NCI-H526 treated with DMSO at 0.1 percent for 48 hours (cell line): ENCODE measurements around the gene UCN2.

Source experiments
- DNase-seq: peaks from one replicate; lab custom pipeline; 2025; lab: John Stamatoyannopoulos, UW

The UCN2 gene

GRCh38 chr3:48591436-48591835, 27.9 kb upstream of the UCN2 start:
- DNase-seq, result no peak

DNA sequence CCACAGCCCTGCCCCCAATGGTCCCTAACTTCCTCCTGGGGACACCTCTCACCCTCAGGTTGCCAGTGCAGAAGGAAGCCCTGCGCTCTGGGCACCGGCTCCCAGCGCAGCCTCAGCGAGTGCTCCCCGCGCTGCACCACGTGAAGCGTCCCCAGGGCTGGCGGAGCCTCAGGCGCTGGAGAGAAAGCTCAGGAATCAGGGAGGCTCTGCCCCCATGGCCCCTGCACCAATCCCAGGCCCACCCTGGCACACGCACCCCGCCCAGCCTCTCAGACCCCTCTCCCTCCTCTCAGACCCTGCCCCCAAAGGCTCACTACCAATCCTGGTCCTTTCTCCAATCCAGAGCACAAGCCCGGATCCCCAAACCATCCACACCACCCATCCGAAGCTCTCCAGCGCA, 24.6 kb upstream of the UCN2 start:
- DNase-seq, result no peak

DNA sequence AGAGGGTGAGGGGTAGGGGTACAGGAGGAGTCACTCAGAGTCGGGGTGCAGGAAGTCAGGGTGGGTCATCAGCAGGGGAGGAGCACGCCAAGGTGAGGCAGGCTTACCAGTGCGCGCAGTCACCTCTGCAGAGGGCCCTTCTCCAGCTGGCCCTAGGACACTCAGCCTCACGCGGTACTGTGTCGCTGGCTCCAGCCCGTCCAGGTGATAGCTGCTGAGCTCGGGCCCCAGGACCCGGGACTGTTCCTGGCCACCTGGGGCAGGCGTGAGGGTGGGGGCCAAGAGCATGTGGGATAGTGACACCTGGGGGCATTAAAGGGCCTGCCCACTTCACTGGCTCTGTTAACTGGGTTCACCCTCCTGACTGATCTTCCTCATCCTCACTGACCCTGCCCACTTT, 24.1 kb upstream of the UCN2 start:
- DNase-seq, result no peak

- DNase-seq, result no peak
These were observed 21.8 kb upstream of the UCN2 start for GRCh38 chr3:48585411-48585810.

- no peak for DNase-seq
These were observed 21.3 kb upstream of the UCN2 start for GRCh38 chr3:48584836-48585235.

GRCh38 chr3:48581621-48582481, 18.3 kb upstream of the UCN2 start:
- no peak for DNase-seq

DNA sequence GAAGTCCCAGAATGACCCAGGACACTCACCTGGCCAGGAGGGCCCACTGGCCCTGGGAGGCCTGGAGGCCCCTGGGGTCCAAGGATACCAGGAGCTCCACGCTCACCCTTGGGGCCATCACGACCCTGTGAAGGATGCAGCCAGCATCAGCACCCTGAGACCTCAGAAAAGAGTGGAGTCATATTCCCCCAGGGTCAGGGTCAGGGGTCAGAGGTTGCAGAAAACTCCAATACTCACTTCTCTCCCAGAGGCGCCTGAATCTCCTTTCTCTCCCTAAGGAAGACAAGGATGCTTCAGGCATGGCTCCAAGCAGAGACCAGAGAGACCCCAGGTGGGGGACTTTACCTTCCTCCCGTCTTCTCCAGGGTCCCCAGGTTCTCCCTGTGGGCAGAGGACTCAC, 13.1 kb upstream of the UCN2 start:
- no peak for DNase-seq

DNA sequence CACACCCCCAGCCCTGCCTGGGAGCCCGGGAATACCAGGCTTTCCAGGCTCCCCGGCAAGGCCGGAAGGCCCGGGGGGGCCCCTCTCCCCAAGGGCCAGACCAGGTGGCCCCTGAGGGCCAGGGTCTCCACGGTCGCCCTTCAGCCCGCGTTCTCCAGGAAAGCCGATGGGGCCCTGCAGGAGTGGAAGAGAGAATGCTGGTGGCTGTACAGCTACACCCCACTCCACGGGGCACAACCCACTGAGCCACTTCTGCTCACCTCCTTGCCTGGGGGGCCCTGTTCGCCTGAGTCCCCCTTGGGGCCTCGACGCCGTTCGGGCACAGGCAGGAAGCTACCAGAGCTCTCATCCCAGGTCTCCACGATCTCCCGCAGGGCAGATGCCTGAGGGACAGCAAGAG, 11.8 kb upstream of the UCN2 start:
- DNase-seq, result no peak

DNA sequence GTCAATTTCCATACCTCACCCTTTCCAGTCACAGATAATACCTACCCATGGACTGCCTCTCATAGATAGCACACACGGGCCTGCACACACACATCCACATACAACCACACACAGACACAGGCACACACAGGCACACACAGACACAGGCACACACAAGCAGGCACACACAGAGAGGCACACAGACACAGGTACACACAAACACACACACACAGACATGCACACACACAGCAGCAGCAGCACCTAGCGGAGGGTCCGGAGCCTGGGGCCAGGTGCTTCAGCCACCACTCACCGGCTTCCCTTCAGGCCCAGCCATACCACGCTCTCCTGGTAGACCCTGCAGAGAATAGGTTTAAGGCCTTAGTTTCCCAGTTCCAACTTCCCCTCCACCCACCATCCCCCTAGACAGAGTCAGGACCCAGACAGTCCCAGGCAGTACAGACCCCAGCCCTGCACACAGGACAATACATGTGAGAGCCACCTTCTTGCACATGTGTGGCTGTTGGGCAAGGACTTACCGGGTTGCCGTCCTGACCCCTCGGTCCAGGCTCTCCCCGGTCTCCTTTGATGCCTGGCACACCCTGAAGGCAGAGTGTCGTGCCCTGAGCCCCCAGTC, 10.5 kb upstream of the UCN2 start:
- no peak for DNase-seq

DNA sequence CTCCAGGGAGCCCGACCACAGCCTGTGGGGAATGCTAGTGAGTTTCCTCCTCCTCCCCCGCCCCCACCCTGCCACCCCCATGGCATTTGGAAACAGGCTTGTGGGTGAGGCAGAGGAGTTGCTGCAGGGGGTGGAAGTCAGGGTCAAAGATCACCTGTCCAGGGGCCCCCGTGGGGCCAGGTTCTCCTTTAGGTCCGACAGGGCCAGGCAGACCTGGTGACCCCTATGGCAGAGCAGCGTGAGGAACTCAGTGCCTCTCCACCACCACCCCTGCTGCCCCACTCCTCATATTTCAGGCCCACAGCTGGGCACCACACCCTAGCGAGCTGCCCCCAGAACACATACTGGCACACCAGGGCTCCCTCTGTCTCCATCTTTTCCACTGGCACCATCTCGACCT, 8.9 kb upstream of the UCN2 start:
- no peak for DNase-seq

- DNase-seq, result no peak
These were observed 8.4 kb upstream of the UCN2 start for GRCh38 chr3:48571938-48572337.

DNA sequence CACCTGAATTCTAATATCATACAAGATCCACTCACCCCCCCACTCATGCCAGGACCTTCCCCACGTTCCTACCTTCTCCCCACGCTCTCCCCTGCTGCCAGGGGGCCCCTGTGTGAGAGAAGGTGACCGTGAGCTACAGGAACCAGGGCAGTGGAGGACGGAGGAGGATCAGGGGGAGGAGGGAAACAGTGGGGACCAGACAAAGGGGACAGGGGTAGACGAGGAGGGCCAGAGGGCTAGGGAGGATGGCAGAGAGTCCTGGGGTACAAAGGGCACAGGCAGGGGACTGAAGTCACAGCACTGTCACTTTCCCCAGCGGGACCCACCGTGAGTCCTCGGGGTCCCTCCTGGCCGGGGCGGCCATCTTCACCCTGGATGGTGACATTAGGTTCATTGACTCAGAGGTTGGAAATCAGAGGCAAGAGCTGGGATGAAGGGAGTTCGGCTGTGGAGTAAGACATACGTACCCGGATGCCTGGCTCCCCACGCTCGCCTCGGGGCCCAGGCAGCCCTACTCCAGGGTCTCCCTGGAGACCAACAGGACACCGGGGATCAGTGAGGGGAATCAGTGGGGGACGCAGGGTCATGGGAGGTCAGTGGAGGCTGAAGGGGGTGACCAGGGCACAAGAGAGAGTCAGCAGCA, 6.3 kb upstream of the UCN2 start:
- no peak for DNase-seq

DNA sequence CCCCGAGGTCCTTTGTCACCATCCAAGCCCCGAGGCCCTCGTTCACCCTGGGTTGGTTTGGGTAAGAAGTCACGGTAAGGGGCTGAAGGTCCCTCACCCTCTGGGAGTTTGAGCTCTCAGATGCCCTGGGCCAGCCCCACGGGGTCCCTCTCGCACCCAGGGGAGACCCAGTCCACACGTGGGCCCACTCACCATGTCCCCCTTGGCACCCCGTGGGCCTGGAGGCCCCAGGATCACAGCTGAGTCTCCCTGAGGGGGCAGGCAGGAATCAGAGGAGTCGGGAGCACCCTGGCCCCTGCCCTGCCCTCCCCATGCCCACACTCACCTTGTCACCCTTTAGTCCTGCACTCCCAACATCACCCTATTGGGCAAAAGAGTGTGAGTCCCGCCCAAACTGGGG, 5.8 kb upstream of the UCN2 start:
- DNase-seq, result no peak

DNA sequence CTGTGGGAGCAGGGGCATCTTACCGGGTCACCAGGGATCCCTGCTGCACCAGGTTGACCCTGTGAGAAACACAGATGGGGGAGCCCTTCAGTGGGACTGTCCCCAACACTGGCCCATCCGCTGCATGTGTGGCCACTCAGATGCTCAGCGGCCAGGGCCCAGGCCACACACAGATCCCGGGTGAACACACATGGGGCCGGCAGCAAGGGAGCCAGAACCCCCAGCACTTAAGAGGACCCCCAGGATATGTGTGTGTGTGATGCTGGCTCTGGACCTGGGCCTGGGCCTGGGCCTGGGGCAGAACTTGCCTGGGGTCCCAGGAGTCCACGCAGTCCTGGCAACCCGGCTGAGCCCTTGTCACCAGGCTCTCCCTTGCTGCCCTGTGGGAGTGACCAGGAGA, 4.9 kb upstream of the UCN2 start:
- no peak for DNase-seq

GRCh38 chr3:48567500-48567899, 3.9 kb upstream of the UCN2 start:
- DNase-seq, result no peak

DNA sequence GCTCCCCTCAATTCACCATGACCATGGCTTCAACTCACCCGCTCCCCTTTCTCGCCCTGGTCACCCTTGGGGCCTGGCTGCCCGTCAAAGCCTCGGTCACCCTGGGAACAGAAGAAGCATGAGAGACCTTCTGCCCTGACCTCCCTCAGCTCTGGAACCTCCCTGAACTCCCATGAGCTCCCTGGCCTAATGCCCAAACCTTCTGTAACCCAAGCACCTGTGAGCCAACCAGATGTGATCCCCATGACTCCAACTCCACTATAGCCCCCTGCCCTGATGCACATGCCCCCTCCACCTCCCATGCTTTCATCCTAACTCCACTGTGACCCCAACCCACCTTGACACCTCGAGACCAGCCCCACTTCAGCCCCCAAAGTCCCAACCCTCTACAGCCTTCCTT, 3.5 kb upstream of the UCN2 start:
- no peak for DNase-seq

- DNase-seq, result no peak
These were observed 2.8 kb upstream of the UCN2 start for GRCh38 chr3:48566401-48566760.

GRCh38 chr3:48565591-48566400, 2.2 kb upstream of the UCN2 start:
- no peak for DNase-seq

- no peak for DNase-seq
These were observed 1.6 kb upstream of the UCN2 start for GRCh38 chr3:48565186-48565585.

DNA sequence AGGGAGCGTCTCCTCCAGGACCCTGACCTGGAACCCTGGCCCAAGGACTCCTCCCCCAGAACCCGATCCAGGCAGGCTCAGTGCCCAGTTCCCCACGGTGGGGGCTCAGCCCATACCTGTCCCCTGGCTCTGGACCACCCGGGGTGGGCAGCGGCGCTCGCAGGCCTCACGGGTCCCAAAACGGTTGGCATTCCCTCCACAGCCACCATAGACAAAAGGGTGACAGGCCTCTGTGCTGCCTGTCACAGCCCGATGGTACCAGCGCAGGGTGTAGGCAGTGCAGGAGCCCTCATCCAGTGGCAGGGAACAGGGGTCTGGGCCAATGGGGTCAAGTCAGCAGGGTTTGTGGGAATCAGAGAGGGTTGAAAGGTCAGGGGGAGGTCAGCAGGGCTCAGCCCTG, 1.1 kb upstream of the UCN2 start:
- DNase-seq, result no peak

- DNase-seq, result no peak
These were observed 441 bp upstream of the UCN2 start for GRCh38 chr3:48564022-48564421.

GRCh38 chr3:48562367-48563095, 1.1 kb downstream of the UCN2 start:
- no peak for DNase-seq
